ELR (cell line): ENCODE results near the gene FAH.

Experiments
- DNase-seq: peaks from one replicate; pipeline ENCODE4 v3.0.0-alpha.2; 2015; ENCODE audit warnings: low read depth

FAH gene

GRCh38 chr15:80152180-80152895 lies 461 bp upstream of the FAH start:
- DNase-seq = peak; percentile 91

- DNase-seq = no peak
These were observed 1.1 kb downstream of the FAH start for GRCh38 chr15:80153900-80154299.

GRCh38 chr15:80154336-80154735 lies 1.5 kb downstream of the FAH start:
- DNase-seq = no peak

- no peak for DNase-seq
These were observed 2.2 kb downstream of the FAH start for GRCh38 chr15:80155001-80155377.

GRCh38 chr15:80155378-80156175 lies 2.8 kb downstream of the FAH start:
- DNase-seq = peak; percentile 51

- no peak for DNase-seq
These were observed 3.4 kb downstream of the FAH start for GRCh38 chr15:80156176-80156720.

GRCh38 chr15:80157215-80157614 lies 4.4 kb downstream of the FAH start:
- DNase-seq = no peak

- DNase-seq = no peak
These were observed 6.5 kb downstream of the FAH start for GRCh38 chr15:80159301-80159700.

GRCh38 chr15:80159811-80160569 lies 7.2 kb downstream of the FAH start:
- peak; percentile 37 for DNase-seq

- peak; percentile 95 for DNase-seq
These were observed 7.9 kb downstream of the FAH start for GRCh38 chr15:80160570-80161156.

GRCh38 chr15:80161468-80162016 lies 8.7 kb downstream of the FAH start:
- no peak for DNase-seq

GRCh38 chr15:80162059-80162554 lies 9.3 kb downstream of the FAH start:
- no peak for DNase-seq

GRCh38 chr15:80163217-80163616 lies 10.4 kb downstream of the FAH start:
- DNase-seq = no peak

- DNase-seq = no peak
These were observed 11.1 kb downstream of the FAH start for GRCh38 chr15:80163897-80164296.

GRCh38 chr15:80167936-80168335 lies 15.1 kb downstream of the FAH start:
- no peak for DNase-seq

- DNase-seq = no peak
These were observed 15.6 kb downstream of the FAH start for GRCh38 chr15:80168421-80168820.

- DNase-seq = no peak
These were observed 17.1 kb downstream of the FAH start for GRCh38 chr15:80169768-80170357.

- no peak for DNase-seq
These were observed 17.8 kb downstream of the FAH start for GRCh38 chr15:80170596-80170995.

GRCh38 chr15:80171787-80172186 lies 19.0 kb downstream of the FAH start:
- DNase-seq = no peak

- DNase-seq = no peak
These were observed 19.6 kb downstream of the FAH start for GRCh38 chr15:80172401-80172800.
